HCT116 (cell line): Measurements from ENCODE around the gene CAPN2. TPM values are rescaled to one million over a fixed set of nuclear protein-coding genes. Genes with fewer than 3 reads are reported as not detected.

Source experiments
- ATAC-seq: fragments of 200-7000 bp; cut with Tn5 transposase; 2 replicates; pipeline ENCODE4 v1.9.1; 2020; ENCODE audit warnings: mild to moderate bottlenecking, moderate library complexity
- BruUV-seq: library from RNA; stranded (reverse); fragments of 400-500 nt; replicated peaks from 2 replicates; lab custom pipeline; 2021; lab: Mats Ljungman, UMichigan
- CTCF ChIA-PET: fragments of 300-600 bp; sonication (Branson Sonifier 250); formaldehyde crosslinking; loops from one replicate; lab custom pipeline; 2021; ENCODE audit warnings: antibody characterized with exemption; lab: Charles Lee
- POLR2A ChIA-PET: fragments of 300-600, 350-600 bp; sonication (Branson Sonifier 250); formaldehyde crosslinking; loops from one replicate; lab custom pipeline; 2021; ENCODE audit warnings: antibody characterized with exemption; lab: Charles Lee
- RAD21 ChIA-PET, 2 experiments: fragments of 300-600 bp; sonication (Branson Sonifier 250); formaldehyde crosslinking; loops; one replicate each; lab custom pipeline; 2023; ENCODE audit warnings: low total read pairs in 2 of 2; ENCODE audit not compliant: uncharacterized antibody in 2 of 2, unreplicated experiment in 2 of 2, low non-redundant PET in 1 of 2; lab: Charles Lee
- DNase-seq: peaks from one replicate; pipeline ENCODE4 v3.0.0-alpha.2; 2010; ENCODE audit warnings: low read depth, low spot score
- H2AFZ ChIP-seq: fragments of 200-600 bp; shearing (Covaris generic), sonication (generic); 2 replicates; pipeline ENCODE4 v1.6.1; 2017; ENCODE audit warnings: low read depth, mixed run types, mixed read lengths, antibody characterized with exemption, low read length; ENCODE audit not compliant: poor library complexity, severe bottlenecking
- H3K27ac ChIP-seq: 2 replicates; pipeline ENCODE4 v1.5.1; 2012; ENCODE audit warnings: low read depth, low read length
- H3K27me3 ChIP-seq: fragments of 200-600 bp; sonication (generic); 2 replicates; pipeline ENCODE4 v1.6.1; 2016; ENCODE audit warnings: mixed run types, low read length, mixed read lengths; ENCODE audit not compliant: insufficient read depth
- H3K36me3 ChIP-seq, 2 experiments: fragments of 200-500 bp in 1 of 2; fragments of 200-600 bp in 1 of 2; sonication (Bioruptor generic) in 1 of 2; sonication (generic) in 1 of 2; 2 replicates each; pipeline versions ENCODE4 v1.5.1 to v1.6.1; 2014 to 2016; ENCODE audit warnings: low read length in 2 of 2, inconsistent platforms in 1 of 2, mixed read lengths in 1 of 2, mixed run types in 1 of 2; ENCODE audit not compliant: insufficient read depth in 2 of 2, control insufficient read depth in 1 of 2
- H3K4me1 ChIP-seq, 2 experiments: fragments of 200-600 bp in 1 of 2; sonication (generic) in 1 of 2; 2 replicates each; pipeline versions ENCODE4 v1.5.1 to v1.6.1; 2012 to 2017; ENCODE audit warnings: low read length in 2 of 2, inconsistent platforms in 1 of 2, mild to moderate bottlenecking in 1 of 2, mixed read lengths in 1 of 2, mixed run types in 1 of 2, moderate library complexity in 1 of 2; ENCODE audit not compliant: insufficient read depth in 2 of 2, control insufficient read depth in 1 of 2
- H3K4me2 ChIP-seq: fragments of 200-600 bp; sonication (generic); 2 replicates; pipeline ENCODE4 v1.6.1; 2017; ENCODE audit warnings: mixed run types, low read length, mixed read lengths
- H3K4me3 ChIP-seq, 2 experiments: fragments of 200-600 bp in 1 of 2; sonication (generic) in 1 of 2; replicated peaks in 1 of 2; 2 replicates each; pipeline ENCODE4 v1.5.1; 2011 to 2016; ENCODE audit warnings: low read length in 2 of 2, control low read depth in 1 of 2, low read depth in 1 of 2, mild to moderate bottlenecking in 1 of 2, mixed read lengths in 1 of 2, mixed run types in 1 of 2
- H3K79me2 ChIP-seq: fragments of 200-600 bp; sonication (generic); 2 replicates; pipeline ENCODE4 v1.6.1; 2017; ENCODE audit warnings: mild to moderate bottlenecking, mixed run types, low read length, moderate library complexity, mixed read lengths; ENCODE audit not compliant: insufficient read depth
- H3K9ac ChIP-seq: fragments of 200-600 bp; sonication (generic); 2 replicates; pipeline ENCODE4 v1.6.1; 2016; ENCODE audit warnings: low read length, mixed read lengths
- H3K9me2 ChIP-seq: fragments of 200-600 bp; sonication (generic), shearing (Covaris generic); 2 replicates; pipeline ENCODE4 v1.6.1; 2017; ENCODE audit warnings: mixed run types, mild to moderate bottlenecking, moderate library complexity; ENCODE audit not compliant: insufficient read depth
- H3K9me3 ChIP-seq, 2 experiments: fragments of 200-500 bp in 1 of 2; fragments of 200-600 bp in 1 of 2; sonication (Bioruptor generic) in 1 of 2; sonication (generic) in 1 of 2; 2 replicates each; pipeline ENCODE4 v1.6.1; 2014 to 2017; ENCODE audit warnings: low read length in 2 of 2, mixed read lengths in 2 of 2, inconsistent platforms in 1 of 2, low read depth in 1 of 2, mild to moderate bottlenecking in 1 of 2, mixed run types in 1 of 2, moderate library complexity in 1 of 2; ENCODE audit not compliant: control insufficient read depth in 1 of 2, insufficient read depth in 1 of 2
- H4K20me1 ChIP-seq: fragments of 200-600 bp; sonication (generic), shearing (Covaris generic); 2 replicates; pipeline ENCODE4 v1.6.1; 2017; ENCODE audit warnings: mixed run types, mild to moderate bottlenecking, moderate library complexity; ENCODE audit not compliant: insufficient read depth
- CBX3 ChIP-seq: IDR thresholded peaks from 2 replicates; pipeline ENCODE4 v1.6.1; 2012; ENCODE audit warnings: low read depth
- EGR1 ChIP-seq: IDR thresholded peaks from 2 replicates; pipeline ENCODE4 v1.6.1; 2012; ENCODE audit warnings: low read depth
- EZH2 ChIP-seq: fragments of 200-600 bp; sonication (generic); IDR thresholded peaks from 2 replicates; pipeline ENCODE4 v1.6.1; 2017; ENCODE audit warnings: antibody characterized with exemption, mixed run types
- EZH2phosphoT487 ChIP-seq: fragments of 200-600 bp; IDR thresholded peaks from 2 replicates; pipeline ENCODE4 v1.6.1; 2018; ENCODE audit warnings: antibody characterized with exemption, borderline replicate concordance
- FOSL1 ChIP-seq: IDR thresholded peaks from 2 replicates; pipeline ENCODE4 v1.6.1; 2012; ENCODE audit warnings: low read depth
- JUND ChIP-seq: IDR thresholded peaks from 2 replicates; pipeline ENCODE4 v1.6.1; 2012
- MAX ChIP-seq: IDR thresholded peaks from 2 replicates; pipeline ENCODE4 v1.6.1; 2012
- POLR2A ChIP-seq: IDR thresholded peaks from 2 replicates; pipeline ENCODE4 v1.7.0; 2011; ENCODE audit warnings: borderline replicate concordance; ENCODE audit not compliant: insufficient read depth, insufficient read length; ENCODE audit errors: extremely low read depth
- POLR2AphosphoS5 ChIP-seq: IDR thresholded peaks from 2 replicates; pipeline ENCODE4 v1.6.1; 2011; ENCODE audit warnings: mild to moderate bottlenecking, low read depth, low read length, moderate library complexity
- RAD21 ChIP-seq: IDR thresholded peaks from 2 replicates; pipeline ENCODE4 v1.6.1; 2012; ENCODE audit warnings: low read depth, mild to moderate bottlenecking
- REST ChIP-seq: IDR thresholded peaks from 2 replicates; pipeline ENCODE4 v1.6.1; 2012; ENCODE audit warnings: low read depth
- SIN3A ChIP-seq: IDR thresholded peaks from 2 replicates; pipeline ENCODE4 v1.6.1; 2012; ENCODE audit warnings: low read depth
- SRF ChIP-seq: IDR thresholded peaks from 2 replicates; pipeline ENCODE4 v1.6.1; 2012; ENCODE audit warnings: low read depth
- TCF7L2 ChIP-seq: IDR thresholded peaks from 2 replicates; pipeline ENCODE4 v1.7.0; 2011; ENCODE audit warnings: borderline replicate concordance, inconsistent platforms; ENCODE audit not compliant: insufficient read depth, insufficient read length; ENCODE audit errors: extremely low read depth
- ZBTB33 ChIP-seq: IDR thresholded peaks from 2 replicates; pipeline ENCODE4 v1.6.1; 2011; ENCODE audit warnings: mild to moderate bottlenecking, low read length, moderate library complexity; ENCODE audit not compliant: insufficient replicate concordance; ENCODE audit errors: extremely low read depth
- ZNF274 ChIP-seq: fragments of 200-500 bp; sonication (Bioruptor generic); IDR thresholded peaks from 2 replicates; pipeline ENCODE4 v1.6.1; 2014; ENCODE audit warnings: mild to moderate bottlenecking, low read depth, low read length, inconsistent platforms
- intact Hi-C: fragments of 100-400 bp; cut with micrococcal nuclease; formaldehyde crosslinking; loops from 2 replicates; pipeline ENCODE4 v1.10.0; 2022
- total RNA-seq: library from RNA; stranded (reverse); gene quantifications from one replicate; pipeline ENCODE4 v1.2.1, GENCODE V29; 2021; ENCODE audit not compliant: unreplicated experiment

The CAPN2 gene
- total RNA-seq, 1 experiment from 2014 or later: 173 TPM

- DNase-seq (no peak), ATAC-seq (no peak)
- Histone ChIP-seq H3K4me1 (peaks cover 24 to 89% of the 10 kb centered on the region in 2 experiments), H3K36me3 (peaks cover 8 to 66% of the 10 kb centered on the region in 2 experiments), H2AFZ (no peak overlapping the region), H3K9ac (no peak overlapping the region), H3K27me3 (no peaks in the 10 kb centered on the region), H3K9me2 (no peaks in the 10 kb centered on the region), H3K9me3 (no peaks in the 10 kb centered on the region), H3K79me2 (peaks cover 98% of the 10 kb centered on the region), H3K4me2 (no peak overlapping the region), H3K27ac (no peak overlapping the region), H3K4me3 (no peak overlapping the region), H4K20me1 (no peaks in the 10 kb centered on the region)
- CTCF ChIA-PET: interaction anchor here (1.9 kb wide), 1 partner anchor 14 kb away, joined by 4 read pairs; no protein-coding TSS in a partner anchor
- RAD21 ChIA-PET: no interaction called here
- BruUV-seq: no TSS peak
- POLR2A ChIA-PET: no interaction called here
- TF ChIP-seq JUND: no peak
- no peak for TF ChIP-seq POLR2A
- TF ChIP-seq POLR2AphosphoS5: no peak
- no peak for TF ChIP-seq TCF7L2
- TF ChIP-seq SRF: no peak
- no peak for TF ChIP-seq SIN3A
- no peak for TF ChIP-seq EGR1
- no peak for TF ChIP-seq RAD21
- TF ChIP-seq EZH2: no peak
- no peak for TF ChIP-seq ZNF274
- no peak for TF ChIP-seq ZBTB33
- no peak for TF ChIP-seq REST
- TF ChIP-seq CBX3: no peak
- TF ChIP-seq MAX: no peak
- no peak for TF ChIP-seq FOSL1
- TF ChIP-seq EZH2phosphoT487: no peak
- intact Hi-C loops: no loop called here
Observed at GRCh38 chr1:223721658-223722607, 9.6 kb downstream of the CAPN2 start.
